Ovary (tissue), 9 donors: Measurements from ENCODE around the gene WNT8A. TPM values are rescaled to one million over a fixed set of nuclear protein-coding genes. Genes with fewer than 3 reads are reported as not detected.

Source experiments
- DNase-seq, 5 donors: peaks; one replicate each; pipeline ENCODE4 v3.0.0-alpha.2; 2019 to 2020
- H3K27ac ChIP-seq, 2 donors: fragments of 200-600 bp; one replicate each; pipeline versions ENCODE4 v1.5.1 to v1.8.0; 2019 to 2022
- H3K27me3 ChIP-seq: fragments of 200-600 bp; one replicate; pipeline ENCODE4 v1.8.0; 2022
- H3K36me3 ChIP-seq: fragments of 200-600 bp; sonication (generic); one replicate; pipeline ENCODE4 v1.5.1; 2019
- H3K4me1 ChIP-seq: one replicate; pipeline ENCODE4 v1.8.1; 2013; ENCODE audit warnings: mild to moderate bottlenecking, moderate library complexity; ENCODE audit not compliant: insufficient read depth
- H3K4me3 ChIP-seq: fragments of 200-600 bp; sonication (generic); one replicate; pipeline ENCODE4 v1.5.1; 2017
- H3K9me3 ChIP-seq, 2 donors: fragments of 200-600 bp in 1 of 2; sonication (generic) in 1 of 2; one replicate each; pipeline versions ENCODE4 v1.5.1 to v1.8.1; 2013 to 2019; ENCODE audit warnings: mild to moderate bottlenecking in 1 of 2, moderate library complexity in 1 of 2
- EP300 ChIP-seq: sonication (generic); formaldehyde crosslinking; IDR thresholded peaks from one replicate; pipeline ENCODE4 v1.6.1; 2017; ENCODE audit warnings: antibody characterized with exemption
- POLR2A ChIP-seq: fragments of 450-650 bp; IDR thresholded peaks from one replicate; pipeline ENCODE4 v1.6.1; 2017; ENCODE audit warnings: antibody characterized with exemption, mild to moderate bottlenecking, moderate library complexity
- WGBS, 3 donors: extraction: QIAGEN DNeasy Blood & Tissue Kit in 1 of 3; methylation state at CpG; one replicate each; pipeline versions ENCODE4 v1.1.5 to v1.1.7; 2013 to 2017; 5-methylcytosine and 5-hydroxymethylcytosine counted together
- intact Hi-C, 4 donors: fragments of 100-400 bp; cut with DNase I; formaldehyde crosslinking; loops; one replicate each; pipeline versions ENCODE4 v1.11.0 to v1.15.1; 2022 to 2023
- polyA plus RNA-seq, 2 donors: library from polyadenylated mRNA; stranded (reverse); fragments of 200-250 nt in 1 of 2; fragments of 350-450 nt in 1 of 2; fragmentation: Illumina TruSeq in 1 of 2; extraction: RNeasy Lipid Tissue Mini Kit (QIAGEN cat#74804) in 1 of 2; gene quantifications; one replicate each; pipeline ENCODE4 v1.2.3, GENCODE V29; 2013 to 2014
- total RNA-seq, 7 donors: library from RNA; depleted of rRNA in 2 of 7; stranded (reverse); fragments of >200 nt in 2 of 7; fragmentation: NEBNext Ultra II Directional in 3 of 7; extraction: Animal tissue kit (Norgen Biotek cat#: 25700) in 3 of 7; gene quantifications; one replicate each; pipeline versions ENCODE4 v1.1.0 to v1.2.4, GENCODE V29; 2016 to 2023
- TF ChIP-seq, protein P1 (sequence below), 3 donors: fragments of 450-650 bp in 2 of 3; fragments of 200-600 bp in 1 of 3; IDR thresholded peaks; one replicate each; pipeline versions ENCODE4 v1.5.1 to v1.8.0; 2016 to 2022; ENCODE audit warnings: antibody characterized with exemption in 3 of 3, mild to moderate bottlenecking in 1 of 3
- donor health status: DM: no; HTN: no; CAD: no; lungs with moderate emphysema.
- donor health status: DM: no; HTN: no; CAD: no.
- donor health status: Bipolar disorder and iron deficiency.
- donor health status: DM: yes; HTN: yes; CAD: no.
- donor health status: DM: no; HTN: no; CAD: no.
- donor health status: DM: yes; HTN: yes; CAD: no.

The WNT8A gene
- total and polyA plus RNA-seq, 9 donors = not detected

DNA sequence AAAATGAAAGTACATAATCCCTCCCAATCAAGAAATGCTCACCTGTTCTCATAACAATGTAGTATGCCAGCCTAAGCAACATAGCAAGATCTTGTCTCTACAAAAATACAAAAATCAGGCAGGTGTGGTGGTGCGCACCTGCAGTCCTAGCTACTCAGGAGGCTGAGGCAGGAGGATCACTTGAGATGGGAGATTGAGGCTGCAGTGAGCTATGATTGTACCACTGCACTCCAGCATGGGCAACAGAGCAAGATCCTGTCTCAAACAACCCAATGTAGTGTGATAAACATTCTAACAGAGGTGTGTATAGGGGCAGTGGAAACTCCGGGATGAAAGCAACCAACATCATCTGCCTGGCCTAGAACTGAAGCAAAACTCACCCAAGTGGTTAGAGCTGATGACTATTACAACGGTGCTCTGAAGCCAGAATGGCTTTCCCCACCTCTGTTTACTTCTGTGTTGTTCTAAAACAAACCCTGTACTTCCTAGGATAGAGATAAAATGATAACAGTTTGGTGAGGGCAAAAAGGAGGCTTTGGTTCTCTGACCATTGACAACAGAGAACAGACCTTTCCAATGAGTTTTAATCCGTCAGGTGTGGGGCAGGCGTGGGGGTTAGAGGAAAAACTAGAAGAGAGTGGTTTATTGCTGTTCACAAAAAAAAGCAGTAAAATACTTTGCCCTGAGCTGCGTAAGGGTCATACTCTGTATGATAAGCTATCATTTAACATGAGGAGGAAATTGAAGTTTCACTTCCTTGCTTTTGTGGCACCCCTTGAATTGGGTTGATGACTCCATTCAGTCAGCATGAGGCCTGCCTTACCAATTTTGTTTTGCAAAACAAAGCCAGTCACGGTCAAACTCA, 18.9 kb downstream of the WNT8A start:
- Histone ChIP-seq H3K27me3 (no peaks in the 10 kb centered on the region), H3K27ac (no peak overlapping the region), H3K4me3 (no peak overlapping the region), H3K4me1 (no peaks in the 10 kb centered on the region), H3K36me3 (no peaks in the 10 kb centered on the region), H3K9me3 (no peaks in the 10 kb centered on the region)
- intact Hi-C loops = no loop called here
- no peak for DNase-seq
- WGBS, 3 donors = 60 to 66% (median 64%) methylated on average over 7 of the region's 7 CpGs
- TF ChIP-seq, protein P1, sequence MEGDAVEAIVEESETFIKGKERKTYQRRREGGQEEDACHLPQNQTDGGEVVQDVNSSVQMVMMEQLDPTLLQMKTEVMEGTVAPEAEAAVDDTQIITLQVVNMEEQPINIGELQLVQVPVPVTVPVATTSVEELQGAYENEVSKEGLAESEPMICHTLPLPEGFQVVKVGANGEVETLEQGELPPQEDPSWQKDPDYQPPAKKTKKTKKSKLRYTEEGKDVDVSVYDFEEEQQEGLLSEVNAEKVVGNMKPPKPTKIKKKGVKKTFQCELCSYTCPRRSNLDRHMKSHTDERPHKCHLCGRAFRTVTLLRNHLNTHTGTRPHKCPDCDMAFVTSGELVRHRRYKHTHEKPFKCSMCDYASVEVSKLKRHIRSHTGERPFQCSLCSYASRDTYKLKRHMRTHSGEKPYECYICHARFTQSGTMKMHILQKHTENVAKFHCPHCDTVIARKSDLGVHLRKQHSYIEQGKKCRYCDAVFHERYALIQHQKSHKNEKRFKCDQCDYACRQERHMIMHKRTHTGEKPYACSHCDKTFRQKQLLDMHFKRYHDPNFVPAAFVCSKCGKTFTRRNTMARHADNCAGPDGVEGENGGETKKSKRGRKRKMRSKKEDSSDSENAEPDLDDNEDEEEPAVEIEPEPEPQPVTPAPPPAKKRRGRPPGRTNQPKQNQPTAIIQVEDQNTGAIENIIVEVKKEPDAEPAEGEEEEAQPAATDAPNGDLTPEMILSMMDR (IDR thresholded peaks at IDR 0.05) = no peak
- TF ChIP-seq POLR2A (no peak), EP300 (no peak)

DNA sequence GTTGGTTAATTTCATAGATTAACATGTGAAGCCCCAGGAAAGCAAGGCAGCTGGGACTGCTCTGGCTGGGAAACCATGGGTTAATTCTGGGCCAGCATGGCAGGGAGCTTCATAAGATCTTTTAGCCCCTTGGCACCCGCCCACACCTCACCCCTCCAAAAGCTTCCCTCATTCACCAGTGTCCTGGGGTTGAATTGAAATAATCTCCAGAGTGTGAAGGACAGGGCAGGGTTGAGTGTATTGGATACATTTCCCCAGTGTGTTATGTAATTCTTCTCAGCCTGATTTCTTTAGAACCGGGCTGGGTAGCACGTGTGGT, 19.4 kb downstream of the WNT8A start:
- no peak overlapping the region for H3K4me3 ChIP-seq
- 6 to 15% (median 10%) methylated on average over 3 of the region's 3 CpGs for WGBS, 3 donors
- intact Hi-C loops = no loop called here
- H3K36me3 ChIP-seq = no peaks in the 10 kb centered on the region
- no peak for TF ChIP-seq POLR2A
- TF ChIP-seq EP300 = no peak
- TF ChIP-seq, protein P1 (IDR thresholded peaks at IDR 0.05) = no peak
- H3K4me1 ChIP-seq = no peaks in the 10 kb centered on the region
- DNase-seq = no peak
- no peaks in the 10 kb centered on the region for H3K27me3 ChIP-seq
- H3K27ac ChIP-seq = no peak overlapping the region
- no peaks in the 10 kb centered on the region for H3K9me3 ChIP-seq

DNA sequence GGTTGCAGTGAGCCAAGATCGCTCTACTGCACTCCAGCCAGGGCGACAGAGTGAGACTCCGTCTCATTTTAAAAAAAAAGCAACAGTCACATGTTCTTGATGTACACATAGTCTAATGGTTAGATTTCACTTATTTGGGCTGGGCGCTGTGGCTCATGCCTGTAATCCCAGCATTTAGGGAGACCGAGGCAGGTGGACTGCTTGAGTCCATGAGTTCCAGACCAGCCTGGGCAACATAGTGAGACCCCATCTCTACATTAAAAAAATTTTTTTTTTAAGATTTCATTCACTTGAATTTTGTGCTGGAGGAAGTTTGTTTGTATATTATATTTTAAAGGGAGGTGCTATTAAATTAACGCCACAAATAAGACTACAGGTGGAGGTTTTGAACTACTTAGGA, 21.9 kb downstream of the WNT8A start:
- Histone ChIP-seq H3K27me3 (no peaks in the 10 kb centered on the region), H3K4me3 (no peak overlapping the region), H3K4me1 (no peaks in the 10 kb centered on the region), H3K36me3 (no peaks in the 10 kb centered on the region), H3K9me3 (no peaks in the 10 kb centered on the region), H3K27ac (no peak overlapping the region)
- DNase-seq = no peak
- intact Hi-C loops = no loop called here
- 90 to 94% (median 93%) methylated on average over 6 of the region's 6 CpGs for WGBS, 3 donors
- TF ChIP-seq POLR2A (no peak), EP300 (no peak)
- TF ChIP-seq, protein P1 (IDR thresholded peaks at IDR 0.05) = no peak

DNA sequence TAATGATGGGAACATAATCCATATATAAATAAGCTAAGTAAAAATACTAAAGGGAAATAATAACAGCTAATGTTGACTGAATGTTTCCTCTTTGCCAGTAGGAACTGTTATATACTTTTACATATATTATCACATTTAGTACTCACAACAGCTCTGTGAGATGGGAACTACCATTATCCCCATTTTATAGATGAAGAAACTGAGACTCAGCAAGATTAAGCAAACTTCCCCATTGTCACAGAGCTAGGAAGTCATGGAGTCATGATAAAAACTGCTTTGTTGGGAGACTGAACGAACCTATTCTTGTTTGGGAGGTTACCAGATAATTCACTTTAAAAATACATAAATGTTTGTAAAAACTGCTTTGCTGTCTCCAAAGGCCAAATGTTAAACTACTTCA, 23.4 kb downstream of the WNT8A start:
- no peaks in the 10 kb centered on the region for H3K4me1 ChIP-seq
- H3K36me3 ChIP-seq = no peaks in the 10 kb centered on the region
- H3K27ac ChIP-seq = no peak overlapping the region
- no peaks in the 10 kb centered on the region for H3K27me3 ChIP-seq
- WGBS, 3 donors = 2 to 8% (median 3%) methylated on average over 1 of the region's 1 CpG
- no peak overlapping the region for H3K4me3 ChIP-seq
- TF ChIP-seq POLR2A (no peak), EP300 (no peak)
- TF ChIP-seq, protein P1 (IDR thresholded peaks at IDR 0.05) = no peak
- H3K9me3 ChIP-seq = no peaks in the 10 kb centered on the region
- intact Hi-C loops = no loop called here
- no peak for DNase-seq
